GM19193 (cell line): Measurements from ENCODE around the gene EEF1AKMT4.
A peak's percentile ranks its signal among the peaks of the same experiment; 100 is the strongest.

Experiments
- POLR2A ChIP-seq: IDR thresholded peaks from 4 replicates; pipeline ENCODE4 v1.6.1; 2011; ENCODE audit not compliant: insufficient read depth, insufficient read length; ENCODE audit errors: extremely low read depth

The EEF1AKMT4 gene

DNA sequence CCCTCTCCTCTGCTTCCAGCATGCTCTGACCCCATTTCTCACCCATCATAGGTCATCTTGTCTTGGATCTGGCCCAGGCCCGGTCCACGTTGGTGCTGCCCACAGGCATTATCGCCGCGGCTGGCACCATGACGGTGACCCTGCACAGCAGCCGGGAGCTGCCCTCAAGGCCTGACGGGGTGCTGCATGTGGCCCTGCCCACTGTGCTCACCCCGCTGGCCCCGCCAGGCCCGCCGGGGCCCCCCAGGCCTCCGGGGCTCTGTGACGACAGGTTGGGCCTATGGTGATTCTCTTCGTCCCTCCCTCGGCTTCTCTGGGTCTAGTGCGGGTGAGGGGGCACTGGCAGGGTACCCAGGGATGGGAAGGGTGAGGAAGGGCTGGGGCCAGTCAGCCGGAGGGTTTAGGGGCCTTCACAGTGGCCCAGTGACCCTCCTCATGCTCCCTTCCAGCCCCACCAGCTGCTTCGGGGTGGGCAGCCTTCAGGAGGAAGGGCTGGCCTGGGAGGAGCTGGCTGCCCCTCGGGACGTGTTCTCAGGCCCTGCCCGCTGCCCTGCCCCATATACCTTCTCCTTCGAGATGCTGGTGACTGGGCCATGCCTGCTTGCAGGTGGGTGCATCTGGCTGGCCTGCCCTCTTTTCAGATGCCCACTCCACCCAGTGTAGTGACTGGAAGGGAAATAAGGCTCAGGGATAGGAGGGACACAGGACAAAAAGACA, 16.2 kb upstream of the EEF1AKMT4 start:
- no peak for TF ChIP-seq POLR2A

DNA sequence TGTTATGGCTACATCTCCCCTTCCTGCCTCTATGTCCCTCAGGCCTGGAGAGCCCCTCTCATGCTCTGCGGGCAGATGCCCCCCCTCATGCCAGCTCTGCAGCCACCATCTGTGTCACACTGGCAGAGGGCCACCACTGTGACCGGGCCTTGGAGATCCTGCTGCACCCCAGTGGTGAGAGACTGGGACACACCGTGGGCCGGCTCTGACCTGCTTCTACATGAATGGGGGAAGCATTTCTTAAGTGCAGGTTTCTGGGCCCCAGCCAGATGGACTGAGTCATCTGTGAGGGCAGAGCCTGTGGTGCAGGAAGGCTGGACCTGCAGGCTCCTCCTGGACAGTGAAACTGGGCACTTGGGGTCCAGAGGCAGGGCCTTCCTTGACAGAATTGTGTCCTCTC, 15.2 kb upstream of the EEF1AKMT4 start:
- TF ChIP-seq POLR2A = no peak

- TF ChIP-seq POLR2A = no peak
Measured at GRCh38 chr3:184234671-184235380, 14.6 kb upstream of the EEF1AKMT4 start.

GRCh38 chr3:184235381-184236032, 14.0 kb upstream of the EEF1AKMT4 start:
- TF ChIP-seq POLR2A = no peak

DNA sequence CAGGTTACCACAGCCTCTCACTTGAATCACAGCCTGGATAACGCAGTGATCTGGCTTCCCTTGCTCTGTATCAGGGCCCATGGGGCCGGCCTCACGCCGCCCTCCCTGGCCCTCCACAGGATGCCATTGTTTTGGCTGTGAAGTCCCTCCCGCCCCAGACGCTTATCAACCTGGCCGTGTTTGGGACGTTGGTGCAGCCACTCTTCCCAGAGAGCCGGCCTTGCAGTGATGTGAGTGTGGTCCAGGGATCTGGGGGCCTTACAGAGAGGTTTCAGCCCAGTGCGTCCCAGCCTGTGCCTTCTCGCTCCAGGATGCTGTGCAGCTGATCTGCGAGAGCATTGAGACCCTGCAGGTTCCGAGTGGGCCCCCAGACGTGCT, 13.4 kb upstream of the EEF1AKMT4 start:
- TF ChIP-seq POLR2A = no peak

- no peak for TF ChIP-seq POLR2A
Measured at GRCh38 chr3:184236636-184237035, 12.8 kb upstream of the EEF1AKMT4 start.

DNA sequence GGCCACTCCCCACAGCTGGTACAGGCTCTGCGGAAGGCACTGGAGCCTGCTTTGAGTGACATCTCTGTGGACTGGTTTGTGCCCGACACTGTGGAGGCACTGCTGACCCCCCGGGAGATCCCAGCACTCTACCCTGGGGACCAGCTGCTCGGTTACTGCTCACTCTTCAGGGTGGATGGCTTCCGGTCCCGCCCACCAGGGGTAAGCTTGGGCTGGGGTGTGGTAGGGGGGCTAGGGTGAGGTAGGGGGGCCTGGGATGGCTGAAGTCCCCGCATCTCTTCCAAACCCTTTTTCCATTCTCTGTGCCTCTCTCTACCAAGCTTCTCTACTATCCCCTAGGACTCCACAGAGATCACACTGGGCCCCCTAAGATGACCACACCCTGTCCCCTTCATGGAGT, 12.3 kb upstream of the EEF1AKMT4 start:
- no peak for TF ChIP-seq POLR2A

GRCh38 chr3:184237807-184238206, 11.7 kb upstream of the EEF1AKMT4 start:
- TF ChIP-seq POLR2A = no peak

DNA sequence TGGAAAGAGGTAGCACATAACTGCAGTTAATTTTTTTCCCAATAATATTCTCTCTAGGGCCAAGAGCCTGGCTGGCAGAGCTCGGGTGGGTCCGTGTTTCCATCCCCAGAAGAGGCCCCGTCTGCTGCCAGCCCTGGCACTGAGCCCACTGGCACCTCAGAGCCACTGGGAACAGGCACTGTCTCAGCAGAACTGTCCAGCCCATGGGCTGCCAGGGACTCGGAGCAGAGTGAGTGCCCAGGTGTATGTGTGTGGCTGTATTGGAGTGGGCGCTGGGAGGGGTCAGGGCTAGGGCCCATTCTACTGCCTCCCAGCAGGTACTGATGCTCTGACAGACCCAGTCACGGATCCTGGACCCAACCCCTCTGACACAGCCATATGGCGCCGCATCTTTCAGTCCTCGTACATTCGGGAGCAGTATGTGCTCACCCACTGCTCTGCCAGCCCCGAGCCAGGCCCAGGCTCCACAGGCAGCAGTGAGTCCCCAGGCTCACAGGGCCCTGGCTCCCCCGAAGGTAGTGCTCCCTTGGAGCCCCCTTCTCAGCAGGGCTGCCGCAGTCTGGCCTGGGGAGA, 11.1 kb upstream of the EEF1AKMT4 start:
- TF ChIP-seq POLR2A = no peak

DNA sequence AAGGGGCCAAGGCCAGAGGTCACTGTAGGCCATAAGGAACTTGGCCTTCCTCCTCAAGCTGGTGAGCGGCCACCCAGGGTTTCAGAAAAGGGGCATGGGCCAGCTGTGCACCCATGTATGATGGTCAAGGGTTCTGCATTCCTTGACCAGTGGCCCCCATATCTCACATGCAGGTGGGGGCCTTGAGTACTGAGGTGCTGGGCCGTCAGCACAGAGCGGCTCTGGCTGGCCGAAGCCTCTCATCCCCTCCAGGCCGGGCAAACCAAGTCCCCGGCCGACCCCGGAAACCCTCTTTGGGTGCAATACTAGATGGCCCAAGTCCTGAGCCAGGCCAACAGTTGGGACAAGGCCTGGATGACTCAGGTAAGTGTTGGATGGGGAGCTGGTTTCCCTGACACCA, 10.3 kb upstream of the EEF1AKMT4 start:
- no peak for TF ChIP-seq POLR2A

DNA sequence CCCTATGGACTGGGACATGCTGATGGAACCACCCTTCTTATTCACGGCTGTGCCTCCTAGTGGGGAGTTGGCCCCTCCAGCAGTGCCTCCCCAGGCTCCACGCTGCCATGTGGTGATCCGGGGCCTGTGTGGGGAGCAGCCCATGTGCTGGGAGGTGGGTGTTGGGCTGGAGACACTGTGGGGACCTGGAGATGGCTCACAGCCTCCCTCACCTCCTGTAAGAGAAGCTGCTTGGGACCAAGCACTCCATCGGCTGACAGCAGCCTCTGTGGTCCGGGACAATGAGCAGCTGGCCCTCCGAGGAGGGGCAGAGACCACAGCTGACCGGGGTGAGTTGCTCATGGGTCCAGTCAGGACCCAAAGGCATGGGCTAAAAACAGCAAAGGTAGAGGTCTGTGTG, 9.8 kb upstream of the EEF1AKMT4 start:
- TF ChIP-seq POLR2A = no peak

DNA sequence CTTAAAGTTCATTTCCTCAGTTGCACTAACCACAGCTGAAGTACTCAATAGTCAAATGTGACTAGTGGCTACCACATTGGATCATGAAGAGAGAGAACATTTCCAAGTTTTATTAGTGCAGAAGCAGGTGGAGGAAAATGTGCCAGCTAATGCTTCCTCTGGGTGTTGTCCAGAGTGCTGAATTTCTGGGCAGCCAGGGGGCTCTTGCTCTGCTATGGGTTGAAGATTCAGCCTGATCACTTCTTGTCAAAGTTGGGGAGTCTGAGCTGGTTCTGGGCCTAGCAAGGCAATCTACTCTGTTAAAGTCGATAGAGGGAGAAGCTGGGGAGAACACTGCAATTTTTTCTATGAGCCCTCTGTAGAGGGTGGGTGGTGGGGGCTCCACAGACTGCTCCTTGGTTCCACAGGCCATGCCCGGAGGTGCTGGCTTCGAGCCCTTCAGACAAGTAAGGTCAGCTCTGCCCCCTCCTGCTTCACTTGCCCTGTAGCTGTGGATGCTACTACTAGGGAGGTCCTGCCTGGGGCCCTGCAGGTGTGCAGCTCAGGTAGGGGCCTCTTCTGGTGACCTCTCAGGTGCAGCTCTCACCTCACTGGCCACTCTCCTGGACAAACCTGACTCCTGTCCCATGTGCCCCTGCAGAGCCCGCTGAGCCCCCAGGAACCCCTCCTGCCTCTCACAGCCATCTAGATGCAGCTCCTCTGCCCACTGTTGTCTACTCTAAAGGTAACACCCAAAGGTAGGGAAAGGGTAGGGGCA, 8.9 kb upstream of the EEF1AKMT4 start:
- no peak for TF ChIP-seq POLR2A

GRCh38 chr3:184241141-184241446, 8.4 kb upstream of the EEF1AKMT4 start:
- TF ChIP-seq POLR2A = no peak

DNA sequence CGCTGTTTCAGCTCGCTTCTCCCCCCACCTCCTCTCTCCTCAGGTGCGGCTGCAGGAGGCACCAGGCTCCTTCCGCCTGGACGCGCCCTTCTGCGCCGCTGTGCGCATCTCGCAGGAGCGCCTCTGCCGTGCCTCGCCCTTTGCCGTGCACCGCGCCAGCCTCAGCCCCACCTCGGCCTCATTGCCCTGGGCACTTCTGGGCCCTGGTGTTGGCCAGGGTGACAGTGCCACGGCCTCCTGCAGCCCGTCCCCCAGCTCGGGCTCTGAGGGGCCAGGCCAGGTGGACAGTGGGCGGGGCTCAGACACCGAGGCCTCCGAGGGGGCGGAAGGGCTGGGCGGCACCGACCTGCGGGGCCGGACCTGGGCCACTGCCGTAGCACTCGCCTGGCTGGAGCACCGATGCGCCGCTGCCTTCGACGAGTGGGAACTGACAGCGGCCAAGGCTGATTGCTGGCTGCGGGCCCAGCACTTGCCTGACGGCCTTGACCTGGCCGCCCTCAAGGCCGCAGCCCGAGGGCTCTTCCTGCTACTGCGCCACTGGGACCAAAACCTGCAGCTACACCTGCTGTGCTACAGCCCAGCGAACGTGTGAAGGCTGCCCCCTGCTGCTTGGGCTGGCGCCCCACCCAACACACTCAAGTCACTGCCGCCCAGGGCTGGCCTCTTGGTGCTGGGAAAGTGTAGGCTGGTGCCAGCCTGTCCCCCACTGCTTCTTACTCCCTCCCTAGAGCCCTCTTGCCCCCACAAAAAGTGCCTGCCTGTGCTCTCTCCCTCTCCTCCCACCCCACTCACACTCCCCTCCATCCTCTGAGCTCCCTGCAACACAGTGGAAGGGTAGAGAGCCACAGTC, 7.8 kb upstream of the EEF1AKMT4 start:
- peak; percentile 17 for TF ChIP-seq POLR2A

GRCh38 chr3:184242297-184242685, 7.2 kb upstream of the EEF1AKMT4 start:
- no peak for TF ChIP-seq POLR2A
